Thoracic aorta (tissue), 2 donors: ENCODE results near the gene MPDZ. TPM values are rescaled to one million over a fixed set of nuclear protein-coding genes. Genes with fewer than 3 reads are reported as not detected.

Source experiments
- ATAC-seq: fragments of 150-250 bp; one replicate; pipeline ENCODE4 v1.8.0; 2017; ENCODE audit warnings: low read depth; ENCODE audit not compliant: insufficient number of reproducible peaks, low FRiP score
- DNase-seq: peaks from one replicate; pipeline ENCODE4 v3.0.0-alpha.2; 2020; ENCODE audit warnings: low spot score
- H3K27ac ChIP-seq, 2 donors: fragments of 200-600 bp; sonication (generic); 1 replicate in 1 of 2; 2 replicates in 1 of 2; pipeline ENCODE4 v1.5.1; 2016; ENCODE audit warnings: mild to moderate bottlenecking in 2 of 2, moderate library complexity in 2 of 2
- H3K27me3 ChIP-seq: fragments of 200-600 bp; sonication (generic); replicated peaks from 2 replicates; pipeline ENCODE4 v1.6.0; 2016; ENCODE audit warnings: mild to moderate bottlenecking; ENCODE audit not compliant: insufficient read depth
- H3K36me3 ChIP-seq: fragments of 200-600 bp; sonication (generic); one replicate; pipeline ENCODE4 v1.5.1; 2016
- H3K4me1 ChIP-seq, 2 donors: fragments of 200-600 bp; sonication (generic); 1 replicate in 1 of 2; 2 replicates in 1 of 2; pipeline versions ENCODE4 v1.5.1 to v1.6.0; 2016; ENCODE audit warnings: low read depth in 2 of 2, mild to moderate bottlenecking in 1 of 2; ENCODE audit not compliant: control insufficient read depth in 1 of 2
- H3K4me3 ChIP-seq: fragments of 200-600 bp; sonication (generic); 2 replicates; pipeline ENCODE4 v1.5.1; 2016; ENCODE audit warnings: mild to moderate bottlenecking
- H3K9me3 ChIP-seq: fragments of 200-600 bp; sonication (generic); 2 replicates; pipeline ENCODE4 v1.5.1; 2016
- total RNA-seq, 2 donors: library from RNA; depleted of rRNA; stranded (reverse); fragments of >200 nt; gene quantifications; one replicate each; pipeline versions ENCODE4 v1.1.0 to v1.2.3, GENCODE V29; 2016
- TF ChIP-seq, protein P1 (sequence below): fragments of 200-600 bp; sonication (generic); IDR thresholded peaks from one replicate; pipeline ENCODE4 v1.5.1; 2019; ENCODE audit warnings: antibody characterized with exemption

Gene MPDZ
- total RNA-seq, 2 donors from 2014 or later = 61.2 to 81.2 TPM

DNA sequence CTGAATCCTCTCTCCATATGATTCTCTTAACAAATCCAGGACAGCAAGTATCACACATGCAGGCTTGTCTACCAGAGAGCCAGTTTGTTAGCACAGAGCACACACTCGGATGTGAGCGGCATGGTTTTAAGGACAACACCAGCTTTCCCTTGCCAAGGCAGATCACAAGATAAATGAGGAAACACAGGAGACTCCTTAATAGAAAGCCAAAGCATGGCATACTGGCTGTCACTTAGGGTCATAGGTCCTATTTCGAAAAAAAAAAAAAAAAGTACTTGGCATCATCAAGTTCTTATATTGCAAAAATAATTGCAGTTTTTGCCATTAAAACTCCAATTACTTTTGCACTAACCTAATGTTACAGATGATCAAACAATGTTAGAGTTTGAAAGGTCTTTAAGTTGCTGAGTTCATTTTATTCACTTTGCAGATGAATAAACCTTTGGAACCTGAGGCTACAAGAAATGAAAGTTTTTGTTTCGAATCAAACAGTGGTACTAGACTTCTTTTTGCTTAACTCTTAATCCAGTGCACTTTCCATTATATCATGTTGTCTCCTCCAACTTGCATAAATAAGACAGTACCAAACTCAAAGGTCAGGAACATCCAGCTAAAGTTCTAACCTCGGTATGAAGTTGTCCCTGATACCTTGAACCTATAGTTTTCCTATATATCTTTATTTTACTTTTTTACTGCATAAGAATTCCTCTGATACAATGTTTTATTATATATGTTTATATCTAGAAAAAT, 138.5 kb downstream of the MPDZ start:
- ATAC-seq = no peak

DNA sequence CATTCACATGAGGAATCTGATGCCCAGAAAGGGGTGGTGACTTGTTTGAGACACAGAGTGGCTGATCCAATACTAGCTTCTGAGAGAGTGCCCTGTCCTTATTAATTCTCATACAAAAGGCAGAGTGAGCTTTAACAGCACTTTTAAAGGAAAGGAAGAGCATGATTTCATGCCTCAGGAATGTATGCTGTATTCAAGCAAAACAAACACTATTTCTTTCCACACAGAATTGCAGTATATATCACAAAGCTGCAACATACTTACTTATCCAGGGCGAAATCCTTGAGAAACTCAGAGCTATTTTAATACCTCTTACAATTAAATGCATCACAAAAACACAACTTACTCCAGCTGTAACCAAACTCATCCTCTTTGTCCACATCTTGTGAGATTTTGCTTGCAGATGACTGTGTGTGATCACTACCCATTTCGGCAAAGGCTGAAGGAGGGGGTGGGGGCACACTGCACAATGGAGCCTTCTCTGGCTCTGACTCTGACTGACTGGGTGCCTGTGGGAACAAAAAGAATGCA, 139.8 kb downstream of the MPDZ start:
- Histone ChIP-seq H3K4me3 (peak overlapping the region; percentile 16), H3K4me1 (peaks cover 21 to 26% of the 10 kb centered on the region in 2 donors), H3K27me3 (no peaks in the 10 kb centered on the region), H3K27ac (peak overlapping the region in 1 of 2 donors; percentile 18), H3K9me3 (no peaks in the 10 kb centered on the region), H3K36me3 (peaks cover 13% of the 10 kb centered on the region)
- ATAC-seq (no peak), DNase-seq (no peak)
- TF ChIP-seq, protein P1, sequence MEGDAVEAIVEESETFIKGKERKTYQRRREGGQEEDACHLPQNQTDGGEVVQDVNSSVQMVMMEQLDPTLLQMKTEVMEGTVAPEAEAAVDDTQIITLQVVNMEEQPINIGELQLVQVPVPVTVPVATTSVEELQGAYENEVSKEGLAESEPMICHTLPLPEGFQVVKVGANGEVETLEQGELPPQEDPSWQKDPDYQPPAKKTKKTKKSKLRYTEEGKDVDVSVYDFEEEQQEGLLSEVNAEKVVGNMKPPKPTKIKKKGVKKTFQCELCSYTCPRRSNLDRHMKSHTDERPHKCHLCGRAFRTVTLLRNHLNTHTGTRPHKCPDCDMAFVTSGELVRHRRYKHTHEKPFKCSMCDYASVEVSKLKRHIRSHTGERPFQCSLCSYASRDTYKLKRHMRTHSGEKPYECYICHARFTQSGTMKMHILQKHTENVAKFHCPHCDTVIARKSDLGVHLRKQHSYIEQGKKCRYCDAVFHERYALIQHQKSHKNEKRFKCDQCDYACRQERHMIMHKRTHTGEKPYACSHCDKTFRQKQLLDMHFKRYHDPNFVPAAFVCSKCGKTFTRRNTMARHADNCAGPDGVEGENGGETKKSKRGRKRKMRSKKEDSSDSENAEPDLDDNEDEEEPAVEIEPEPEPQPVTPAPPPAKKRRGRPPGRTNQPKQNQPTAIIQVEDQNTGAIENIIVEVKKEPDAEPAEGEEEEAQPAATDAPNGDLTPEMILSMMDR = no peak

More for the DNA sequence above, 138.5 kb downstream of the MPDZ start:
- peaks cover 31 to 32% of the 10 kb centered on the region in 2 donors for H3K4me1 ChIP-seq
- H3K27ac ChIP-seq = no peak overlapping the region
- DNase-seq = no peak
- H3K4me3 ChIP-seq = no peak overlapping the region
- no peaks in the 10 kb centered on the region for H3K27me3 ChIP-seq
- no peaks in the 10 kb centered on the region for H3K9me3 ChIP-seq
- peaks cover 5% of the 10 kb centered on the region for H3K36me3 ChIP-seq
- TF ChIP-seq, protein P1 = no peak

DNA sequence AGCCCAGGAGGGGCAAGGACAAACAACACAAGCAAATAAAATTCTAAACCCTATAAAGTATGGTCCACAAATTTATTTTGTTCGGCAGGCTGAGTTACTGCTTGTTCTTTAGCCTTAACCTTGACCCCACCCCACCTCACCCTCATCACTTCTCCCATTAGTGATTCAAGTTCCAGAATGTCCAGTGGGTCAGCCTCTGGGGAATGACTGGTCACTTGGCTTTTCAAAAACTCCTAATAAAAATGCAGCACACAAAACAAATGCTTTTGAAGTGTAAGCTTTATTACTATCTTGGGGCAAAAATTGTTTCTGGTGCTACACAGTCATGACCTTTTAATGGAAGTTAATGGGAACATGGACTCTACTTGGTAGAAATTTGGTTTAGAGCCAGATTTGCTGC, 142.1 kb downstream of the MPDZ start:
- no peaks in the 10 kb centered on the region for H3K9me3 ChIP-seq
- H3K36me3 ChIP-seq = peaks cover 27% of the 10 kb centered on the region
- DNase-seq = no peak
- H3K4me3 ChIP-seq = no peak overlapping the region
- peaks cover 10 to 16% of the 10 kb centered on the region in 2 donors for H3K4me1 ChIP-seq
- no peak overlapping the region for H3K27ac ChIP-seq
- ATAC-seq = no peak
- TF ChIP-seq, protein P1 = no peak
- no peaks in the 10 kb centered on the region for H3K27me3 ChIP-seq

GRCh38 chr9:13131991-13132390, 147.5 kb downstream of the MPDZ start:
- ATAC-seq (no peak), DNase-seq (no peak)
- no peak overlapping the region for H3K27ac ChIP-seq
- no peaks in the 10 kb centered on the region for H3K9me3 ChIP-seq
- H3K4me3 ChIP-seq = no peak overlapping the region
- no peaks in the 10 kb centered on the region for H3K4me1 ChIP-seq
- TF ChIP-seq, protein P1 = no peak
- no peaks in the 10 kb centered on the region for H3K27me3 ChIP-seq
- peaks cover 36% of the 10 kb centered on the region for H3K36me3 ChIP-seq

GRCh38 chr9:13131416-13131815, 148.1 kb downstream of the MPDZ start:
- DNase-seq = no peak
- Histone ChIP-seq H3K27ac (no peak overlapping the region), H3K36me3 (peaks cover 34% of the 10 kb centered on the region), H3K9me3 (no peaks in the 10 kb centered on the region), H3K27me3 (no peaks in the 10 kb centered on the region), H3K4me1 (no peaks in the 10 kb centered on the region), H3K4me3 (no peak overlapping the region)
- TF ChIP-seq, protein P1 = no peak
- ATAC-seq = no peak
